Activated CD8-positive, alpha-beta memory T cell treated with anti-CD3 and anti-CD28 coated beads, Interleukin-2, amount 50 U/mL, for 24 hours (primary cell): ENCODE data around the gene NCOA5.
"Not testable (repeated sequence)": the region's sequence is repeated elsewhere in the genome, so short reads cannot be mapped to it uniquely, and the experiment has no call there.

Experiments used
- DNase-seq: peaks from one replicate; pipeline ENCODE4 v3.0.0-alpha.2; 2020; ENCODE audit errors: extremely low read depth

The NCOA5 gene

GRCh38 chr20:46120136-46120535 lies 30.4 kb upstream of the NCOA5 start:
- DNase-seq = no peak

DNA sequence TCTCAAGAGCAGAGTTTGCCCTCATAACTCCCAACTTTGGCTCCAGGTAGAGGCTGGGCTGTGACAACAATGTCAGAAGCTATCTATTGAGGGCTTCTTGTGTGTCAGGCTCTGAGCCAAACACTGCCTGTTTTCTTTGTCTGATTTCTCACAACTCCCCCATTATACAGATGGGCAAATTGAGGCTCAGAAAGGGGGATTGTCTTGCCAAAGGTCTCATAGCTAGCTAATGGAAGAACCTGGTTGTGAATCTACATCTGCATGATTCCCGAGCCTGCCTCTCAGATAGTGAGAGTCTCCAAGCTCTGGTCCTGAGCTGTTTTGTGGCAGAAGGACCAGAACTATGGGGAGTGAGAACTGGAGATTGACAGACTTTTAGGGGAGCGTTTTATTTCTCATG lies 29.8 kb upstream of the NCOA5 start:
- DNase-seq = no peak

DNA sequence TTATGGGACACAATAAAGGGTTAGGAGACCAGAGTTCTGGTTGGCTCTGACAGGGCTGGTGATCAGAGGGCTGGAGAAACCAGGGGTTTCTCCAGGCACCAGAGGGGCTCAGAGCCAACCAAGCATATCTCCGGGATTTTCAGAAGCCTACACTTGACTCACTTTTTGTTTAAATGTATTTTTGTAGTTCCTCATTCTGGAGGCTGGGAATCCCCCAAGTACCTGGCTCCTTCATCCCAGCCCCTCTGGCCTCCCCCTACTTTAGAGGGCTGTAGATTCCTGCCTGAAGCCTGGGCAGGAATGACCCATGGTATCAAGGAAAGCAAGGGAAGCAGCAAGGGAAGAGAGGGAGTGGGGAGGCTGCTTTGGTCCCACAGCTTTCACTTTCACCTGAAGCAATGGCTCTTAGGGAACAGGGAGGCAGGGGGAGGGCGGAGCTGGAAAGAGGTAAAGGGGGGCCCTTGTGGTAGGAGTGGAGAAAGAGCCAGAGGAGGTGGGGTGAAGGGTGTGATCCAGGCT lies 29.3 kb upstream of the NCOA5 start:
- no peak for DNase-seq

- DNase-seq = no peak
Measured at GRCh38 chr20:46118481-46119020, 28.8 kb upstream of the NCOA5 start.

GRCh38 chr20:46117704-46118467 lies 28.1 kb upstream of the NCOA5 start, which contains the start of gene CD40:
CD40 (plus strand) TSS chr20:46118314; CDS start chr20:46118344, 30 bp downstream.
- peak; percentile 32 for DNase-seq

- DNase-seq = no peak
Measured at GRCh38 chr20:46114449-46114848, 24.7 kb upstream of the NCOA5 start.

DNA sequence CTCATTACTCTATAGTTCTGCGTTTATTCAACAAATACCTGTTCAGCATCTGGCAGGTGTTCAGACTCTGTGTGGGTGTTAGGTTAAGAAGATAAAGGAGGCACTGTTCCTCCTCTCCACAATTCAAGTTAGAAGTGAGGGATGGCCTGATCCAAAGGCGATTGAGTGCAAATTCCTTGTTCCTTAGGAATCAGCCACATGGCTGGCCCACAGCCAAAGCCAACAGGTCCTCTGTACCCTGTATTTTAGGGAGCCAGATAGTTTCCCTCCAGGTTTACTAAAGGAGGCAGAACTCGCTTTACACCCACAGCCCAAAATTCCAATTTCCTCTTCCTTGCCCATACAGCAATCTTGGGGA lies 23.3 kb upstream of the NCOA5 start:
- no peak for DNase-seq

DNA sequence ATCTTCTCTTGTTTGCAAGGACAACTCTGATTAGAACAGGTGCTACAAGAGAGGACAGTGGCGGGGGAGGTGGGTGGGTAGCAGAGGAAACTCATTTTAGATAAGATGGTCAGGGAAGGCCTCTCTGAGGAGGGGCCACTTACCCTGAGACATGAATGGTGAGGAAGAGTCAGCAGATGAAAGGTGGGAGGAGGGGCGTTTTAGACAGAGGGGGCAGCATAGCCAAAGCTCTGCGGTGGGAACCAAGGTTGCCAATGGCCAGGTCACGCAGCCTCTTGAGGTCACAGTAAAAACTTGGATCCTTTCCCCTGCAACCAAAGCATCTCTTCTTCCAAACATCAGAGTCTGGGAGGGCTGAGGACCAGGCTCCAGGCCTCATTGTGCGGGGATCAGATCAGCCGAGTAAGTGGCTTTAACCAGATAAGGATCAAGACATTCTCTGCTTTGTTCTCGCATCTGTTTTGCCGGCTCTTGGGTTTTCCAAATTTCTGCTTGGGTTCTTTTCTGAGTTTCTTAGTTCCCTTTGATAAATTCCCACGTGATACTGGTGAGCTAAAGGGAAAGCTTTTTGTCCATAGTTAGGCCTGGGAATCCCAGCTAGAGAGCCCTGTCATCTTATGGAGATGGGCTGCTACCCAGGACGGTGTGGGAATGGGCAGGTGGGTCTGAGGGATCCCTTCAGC lies 22.8 kb upstream of the NCOA5 start:
- no peak for DNase-seq

- DNase-seq = no peak
Measured at GRCh38 chr20:46111836-46112212, 22.1 kb upstream of the NCOA5 start.

- DNase-seq = no peak
Measured at GRCh38 chr20:46111028-46111835, 21.5 kb upstream of the NCOA5 start.

DNA sequence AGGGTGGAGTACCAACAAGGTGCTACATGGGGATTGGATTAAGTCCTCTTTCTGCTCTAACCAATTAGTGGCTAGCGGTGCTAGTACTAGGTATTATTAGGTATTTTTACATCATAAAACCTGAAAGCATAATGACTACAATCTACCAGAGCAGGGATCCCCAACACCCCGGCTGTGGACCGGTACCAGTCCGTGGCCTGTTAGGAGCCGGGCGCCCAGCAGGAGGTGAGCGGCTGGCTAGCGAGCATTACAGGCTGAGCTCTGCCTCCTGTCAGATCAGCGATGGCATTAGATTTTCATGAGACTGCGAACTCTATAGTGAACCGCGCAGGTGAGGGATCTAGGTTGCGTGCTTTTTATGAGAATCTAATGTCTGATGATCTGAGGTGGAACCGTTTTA lies 19.2 kb upstream of the NCOA5 start:
- DNase-seq = no peak

DNA sequence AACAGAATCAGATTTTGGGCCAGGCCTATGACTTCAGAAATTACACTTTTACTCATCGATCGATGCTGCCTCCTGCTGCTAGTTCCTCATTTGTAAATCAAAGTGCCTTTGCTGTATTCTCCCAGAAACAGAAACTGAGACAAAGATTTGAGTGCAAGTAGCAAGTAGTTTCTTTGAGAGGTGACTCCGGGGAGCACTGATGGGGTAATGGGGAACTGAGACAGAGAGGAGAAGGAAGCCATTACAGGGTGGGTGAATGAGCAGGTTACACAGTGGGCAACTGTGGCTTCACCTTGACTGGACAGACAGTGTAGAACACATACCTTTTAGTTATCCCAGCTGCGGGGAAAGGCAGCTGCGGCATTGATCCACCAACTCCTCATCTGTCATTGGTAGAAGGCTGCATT lies 18.7 kb upstream of the NCOA5 start:
- DNase-seq = no peak

- no peak for DNase-seq
Measured at GRCh38 chr20:46107061-46107460, 17.3 kb upstream of the NCOA5 start.

DNA sequence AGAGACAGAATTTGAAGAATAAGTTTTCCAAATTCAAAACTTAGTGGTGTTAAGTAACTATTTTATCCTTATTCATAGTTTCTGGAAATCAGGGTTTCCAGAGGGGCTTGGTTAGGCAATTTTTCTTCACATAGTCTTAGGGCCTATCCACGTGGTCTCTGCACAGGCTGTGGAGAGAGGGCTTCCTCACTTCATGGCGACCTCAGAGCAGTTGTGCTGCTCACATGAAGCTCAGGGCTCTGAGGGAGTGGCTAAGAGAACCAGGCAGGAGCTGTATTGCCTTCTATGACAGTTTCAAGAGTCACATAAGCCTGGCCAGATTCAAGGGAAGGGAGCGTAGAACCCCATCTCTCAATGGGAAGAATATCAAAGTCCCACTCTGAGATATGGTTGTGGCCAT lies 14.5 kb upstream of the NCOA5 start:
- DNase-seq = no peak

- no peak for DNase-seq
Measured at GRCh38 chr20:46102940-46103339, 13.2 kb upstream of the NCOA5 start.

DNA sequence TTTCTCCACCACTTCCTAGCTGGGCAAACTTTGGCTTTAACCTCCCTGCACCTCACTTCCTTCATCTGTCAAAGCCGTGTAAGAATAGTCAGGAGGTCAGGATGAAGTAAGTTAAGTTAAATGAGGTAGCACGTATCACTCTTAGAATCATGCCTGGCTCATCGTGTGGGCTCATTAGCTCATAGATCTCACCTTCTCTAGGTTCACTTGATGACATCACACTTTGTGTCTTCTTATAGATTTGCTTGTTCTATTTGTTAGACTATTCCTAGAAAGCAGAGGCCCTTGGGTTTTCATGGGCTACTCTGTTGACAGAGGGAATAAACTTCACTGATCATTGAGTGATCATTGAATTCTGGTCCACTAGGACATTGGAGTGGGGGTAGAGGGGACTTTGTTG lies 12.2 kb upstream of the NCOA5 start:
- no peak for DNase-seq

DNA sequence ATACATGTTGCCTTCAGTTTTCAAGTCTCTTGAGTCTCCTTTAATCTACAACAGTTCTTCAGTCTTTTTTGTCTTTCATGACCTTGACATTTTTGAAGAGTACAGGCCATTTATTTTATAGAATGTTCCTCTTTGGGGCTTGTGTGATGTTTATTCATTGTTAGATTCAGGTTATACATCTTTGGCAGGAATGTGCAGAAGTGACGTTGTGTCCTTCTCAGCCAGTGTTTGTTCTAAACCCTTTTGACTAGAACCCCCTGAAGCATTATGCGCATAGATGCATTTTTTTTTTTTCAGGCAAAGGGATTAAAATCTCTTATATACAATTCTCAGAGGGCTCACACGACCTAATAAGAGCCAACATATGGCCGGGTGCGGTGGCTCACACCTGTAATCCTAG lies 11.2 kb upstream of the NCOA5 start:
- DNase-seq = no peak

- DNase-seq = not testable (repeated sequence)
Measured at GRCh38 chr20:46100444-46100843, 10.7 kb upstream of the NCOA5 start.

- no peak for DNase-seq
Measured at GRCh38 chr20:46099491-46100287, 9.9 kb upstream of the NCOA5 start.

DNA sequence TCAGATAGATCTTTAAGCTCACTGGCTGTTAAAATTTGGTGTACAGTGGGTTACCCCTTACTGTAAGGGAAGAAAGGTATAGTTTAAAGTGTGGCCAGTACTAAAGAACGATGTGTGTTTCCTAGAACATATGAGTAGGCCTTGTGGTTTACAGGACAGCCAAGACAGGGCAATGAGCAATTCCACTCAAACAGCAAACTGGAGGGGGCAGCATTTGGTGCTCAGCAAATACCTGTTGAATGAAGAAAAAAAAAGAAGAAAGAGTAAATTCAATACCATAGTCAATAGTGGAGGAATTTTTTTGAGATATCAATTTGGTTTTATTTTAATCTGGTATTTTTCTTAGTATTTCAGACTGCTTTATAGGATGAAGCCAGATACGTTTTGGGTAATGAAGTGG lies 3.8 kb upstream of the NCOA5 start:
- no peak for DNase-seq
